ENCODE measurements around the gene HCK.
A peak's percentile ranks its signal among the peaks of the same experiment; 100 is the strongest.
"Not testable (repeated sequence)": the region's sequence is repeated elsewhere in the genome, so short reads cannot be mapped to it uniquely, and the experiment has no call there.

HCK gene

GRCh38 chr20:32091888-32092346, 39.9 kb downstream of the HCK start:
- peak; percentile 92 for DNase-seq (ENCODE audit: low read depth, low spot score)

- DNase-seq (ENCODE audit: low read depth, low spot score) = no peak
Observed at GRCh38 chr20:32098786-32099185, 46.7 kb downstream of the HCK start.

GRCh38 chr20:32108814-32109391, 56.9 kb downstream of the HCK start:
- no peak for DNase-seq (ENCODE audit: low read depth, low spot score)

GRCh38 chr20:32109392-32110172, 57.5 kb downstream of the HCK start, which contains the start of gene TM9SF4:
Gene TM9SF4, plus strand, starts transcription at chr20:32109714. Its CDS starts 27 bp downstream, at chr20:32109741.
- peak; percentile 96 for DNase-seq (ENCODE audit: low read depth, low spot score)

- DNase-seq (ENCODE audit: low read depth, low spot score) = no peak
Observed at GRCh38 chr20:32110173-32110704, 58.2 kb downstream of the HCK start.

GRCh38 chr20:32110727-32111126, 58.7 kb downstream of the HCK start:
- no peak for DNase-seq (ENCODE audit: low read depth, low spot score)

- DNase-seq (ENCODE audit: low read depth, low spot score) = no peak
Observed at GRCh38 chr20:32111156-32111686, 59.2 kb downstream of the HCK start.

GRCh38 chr20:32111753-32112152, 59.7 kb downstream of the HCK start:
- DNase-seq (ENCODE audit: low read depth, low spot score) = no peak

GRCh38 chr20:32112841-32113240, 60.8 kb downstream of the HCK start:
- no peak for DNase-seq (ENCODE audit: low read depth, low spot score)

- no peak for DNase-seq (ENCODE audit: low read depth, low spot score)
Observed at GRCh38 chr20:32113591-32114260, 61.7 kb downstream of the HCK start.

GRCh38 chr20:32114305-32114960, 62.4 kb downstream of the HCK start:
- DNase-seq (ENCODE audit: low read depth, low spot score) = no peak

- no peak for DNase-seq (ENCODE audit: low read depth, low spot score)
Observed at GRCh38 chr20:32115211-32115767, 63.2 kb downstream of the HCK start.

GRCh38 chr20:32116079-32116521, 64.1 kb downstream of the HCK start:
- no peak for DNase-seq (ENCODE audit: low read depth, low spot score)

GRCh38 chr20:32116796-32117195, 64.8 kb downstream of the HCK start:
- DNase-seq (ENCODE audit: low read depth, low spot score) = not testable (repeated sequence)

GRCh38 chr20:32118427-32118826, 66.4 kb downstream of the HCK start:
- not testable (repeated sequence) for DNase-seq (ENCODE audit: low read depth, low spot score)

GRCh38 chr20:32119734-32120133, 67.7 kb downstream of the HCK start:
- DNase-seq (ENCODE audit: low read depth, low spot score) = no peak

- not testable (repeated sequence) for DNase-seq (ENCODE audit: low read depth, low spot score)
Observed at GRCh38 chr20:32121908-32122307, 69.9 kb downstream of the HCK start.

- no peak for DNase-seq (ENCODE audit: low read depth, low spot score)
Observed at GRCh38 chr20:32123088-32123487, 71.0 kb downstream of the HCK start.

- DNase-seq (ENCODE audit: low read depth, low spot score) = no peak
Observed at GRCh38 chr20:32124916-32125454, 72.9 kb downstream of the HCK start.

GRCh38 chr20:32125506-32125905, 73.5 kb downstream of the HCK start:
- DNase-seq (ENCODE audit: low read depth, low spot score) = no peak

- no peak for DNase-seq (ENCODE audit: low read depth, low spot score)
Observed at GRCh38 chr20:32126919-32127318, 74.9 kb downstream of the HCK start.
